NCI-H187 treated with DMSO at 0.1 percent for 48 hours (cell line): ENCODE measurements around the gene CHORDC1.
"Not testable (repeated sequence)": the region's sequence is repeated elsewhere in the genome, so short reads cannot be mapped to it uniquely, and the experiment has no call there.

ENCODE experiments used
- DNase-seq: peaks from one replicate; lab custom pipeline; 2025; lab: John Stamatoyannopoulos, UW

The CHORDC1 gene

GRCh38 chr11:90222459-90223247, at the start of gene CHORDC1:
Gene CHORDC1 (minus strand): TSS chr11:90223049. CDS start chr11:90222954, 95 bp downstream.
- DNase-seq, result peak; percentile 20

- no peak for DNase-seq
Observed at GRCh38 chr11:90257158-90257525, 34.3 kb upstream of the CHORDC1 start.

- DNase-seq, result no peak
Observed at GRCh38 chr11:90256404-90257157, 33.7 kb upstream of the CHORDC1 start.

- no peak for DNase-seq
Observed at GRCh38 chr11:90254065-90254464, 31.2 kb upstream of the CHORDC1 start.

GRCh38 chr11:90252053-90252452, 29.2 kb upstream of the CHORDC1 start:
- no peak for DNase-seq

- no peak for DNase-seq
Observed at GRCh38 chr11:90251599-90251998, 28.8 kb upstream of the CHORDC1 start.

GRCh38 chr11:90250970-90251369, 28.1 kb upstream of the CHORDC1 start:
- DNase-seq, result no peak

- DNase-seq, result no peak
Observed at GRCh38 chr11:90246468-90246867, 23.6 kb upstream of the CHORDC1 start.

DNA sequence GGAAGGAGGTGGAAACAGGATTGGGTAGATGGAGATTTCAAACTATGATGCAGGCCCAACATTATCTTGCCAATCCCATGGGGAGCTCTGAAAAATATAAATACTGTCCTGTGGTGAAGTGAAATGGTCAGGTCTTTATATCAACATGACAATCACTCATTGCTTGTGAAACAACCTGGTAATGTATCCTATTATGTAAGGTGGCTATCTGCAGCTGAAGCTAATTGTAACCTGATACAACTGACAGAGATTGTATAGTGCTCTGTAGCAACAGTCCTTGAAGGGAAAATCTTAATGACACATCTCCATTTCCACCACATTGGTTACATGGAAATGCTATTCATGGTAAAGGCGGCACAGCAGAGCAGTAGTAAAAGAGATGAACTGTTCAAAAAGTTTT, 20.7 kb upstream of the CHORDC1 start:
- DNase-seq, result peak; percentile 41

DNA sequence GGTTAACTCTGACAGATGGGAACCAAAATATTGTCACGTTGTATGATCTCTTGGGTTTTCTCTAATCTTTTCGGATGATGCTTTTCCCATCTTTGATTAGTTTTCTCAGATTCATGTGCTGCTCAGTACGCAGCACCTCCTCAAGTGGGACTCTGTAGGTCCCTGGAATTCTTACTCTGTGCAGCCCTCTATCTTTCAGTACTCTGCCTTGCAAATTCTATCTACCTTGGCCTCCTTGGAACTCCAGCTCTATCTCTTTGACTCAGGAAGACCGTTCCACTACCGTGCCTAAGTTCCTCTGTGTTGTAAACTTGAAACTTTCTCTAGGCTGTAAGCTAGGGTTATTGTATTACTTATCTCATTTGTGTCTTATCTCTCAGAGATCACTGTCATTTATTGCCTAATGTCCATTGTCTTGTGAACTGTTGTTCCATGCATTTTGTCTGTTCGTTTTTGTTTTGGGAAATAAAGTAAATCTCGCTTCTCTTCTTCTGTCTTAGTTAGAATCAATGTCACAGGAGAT, 20.1 kb upstream of the CHORDC1 start:
- no peak for DNase-seq

GRCh38 chr11:90241414-90241813, 18.6 kb upstream of the CHORDC1 start:
- no peak for DNase-seq

- not testable (repeated sequence) for DNase-seq
Observed at GRCh38 chr11:90239967-90240636, 17.3 kb upstream of the CHORDC1 start.

- no peak for DNase-seq
Observed at GRCh38 chr11:90237004-90237403, 14.2 kb upstream of the CHORDC1 start.

GRCh38 chr11:90235526-90235925, 12.7 kb upstream of the CHORDC1 start:
- no peak for DNase-seq

DNA sequence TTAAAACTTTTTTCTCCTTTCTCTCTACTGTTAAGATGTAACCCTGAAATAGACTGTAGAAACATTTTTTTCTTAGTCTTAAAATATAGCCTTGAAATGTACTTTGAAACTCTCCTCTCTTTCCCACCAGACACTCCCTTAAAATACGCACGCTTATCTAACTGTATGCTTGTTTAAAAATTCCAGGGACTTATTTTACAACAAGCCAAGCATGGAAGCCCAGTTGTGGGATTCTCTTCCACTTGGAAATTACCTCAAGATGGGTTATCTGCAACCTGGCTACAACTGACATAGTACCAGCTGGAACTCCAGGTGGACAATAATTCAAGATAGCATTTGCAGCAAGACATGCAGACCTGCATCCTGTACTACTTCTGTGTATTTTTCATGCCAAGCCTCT, 12.1 kb upstream of the CHORDC1 start:
- no peak for DNase-seq

GRCh38 chr11:90229791-90230190, 6.9 kb upstream of the CHORDC1 start:
- no peak for DNase-seq

DNA sequence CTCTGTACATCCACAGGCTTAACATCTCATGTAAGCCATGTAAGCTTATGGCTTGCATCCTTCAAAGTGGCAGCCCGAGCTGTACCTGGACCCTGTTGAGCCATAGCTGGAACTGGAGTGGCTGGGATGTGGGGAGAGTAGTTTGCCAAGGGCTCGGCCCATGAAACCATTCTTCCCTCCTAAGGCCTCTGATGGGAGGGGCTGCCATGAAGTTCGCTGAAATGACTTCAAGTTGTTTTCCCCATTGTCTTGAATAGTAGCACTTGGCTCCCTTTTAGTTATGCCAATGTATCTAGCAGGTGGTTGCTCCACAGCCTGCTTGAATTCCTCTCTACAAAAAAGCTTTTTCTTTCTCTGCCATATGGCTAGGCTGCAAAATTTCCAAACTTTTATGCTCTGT, 5.2 kb upstream of the CHORDC1 start:
- no peak for DNase-seq

- DNase-seq, result no peak
Observed at GRCh38 chr11:90223248-90223585, 368 bp upstream of the CHORDC1 start.

DNA sequence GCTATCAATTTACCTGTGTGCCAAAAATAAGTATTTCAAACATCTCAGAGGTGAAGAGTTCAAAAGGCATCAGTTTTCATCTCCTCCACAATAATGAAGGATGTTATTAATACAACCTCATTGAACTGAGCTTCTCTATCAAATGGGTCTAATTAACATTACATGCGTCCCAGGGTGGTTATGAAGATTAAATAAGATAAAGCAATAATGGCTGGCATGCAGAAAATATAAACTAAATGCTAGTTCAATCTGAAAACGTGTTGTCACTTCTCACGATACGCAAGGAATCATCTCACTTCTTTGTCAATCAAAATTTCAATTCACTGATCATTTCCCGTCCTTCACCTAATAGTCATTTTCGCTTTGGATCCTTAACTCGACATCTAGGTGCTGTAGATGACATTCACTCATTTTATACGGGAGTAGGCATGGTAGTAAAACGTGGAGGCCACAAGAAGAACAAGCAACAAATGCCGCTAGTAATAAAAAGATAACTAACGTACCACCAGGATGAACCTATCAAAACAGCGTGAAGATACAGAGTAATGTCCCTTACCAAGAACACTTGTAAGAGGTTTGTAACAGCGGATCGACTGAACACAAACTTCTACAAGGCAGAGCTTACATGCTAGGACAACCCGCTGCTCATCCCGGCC, 918 bp downstream of the CHORDC1 start:
- DNase-seq, result no peak

DNA sequence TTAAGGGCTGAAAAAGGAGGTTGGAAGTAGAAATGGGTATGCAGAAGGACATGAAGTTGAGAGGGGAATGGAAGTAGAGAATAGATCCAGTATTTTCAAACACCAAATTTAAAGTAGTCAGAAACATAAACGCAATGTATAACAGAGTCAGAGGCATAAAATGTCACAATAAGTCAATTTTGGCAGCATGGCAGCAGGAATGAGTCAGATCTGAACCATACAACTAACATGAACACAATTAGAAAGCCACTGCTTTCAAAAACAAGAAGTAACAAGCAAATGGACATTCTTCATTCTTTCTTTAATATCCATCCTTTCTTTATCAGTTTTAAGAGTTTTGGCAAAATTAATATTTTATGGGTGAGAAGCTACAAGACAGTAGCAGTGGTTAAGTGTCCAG, 2.5 kb downstream of the CHORDC1 start:
- no peak for DNase-seq

DNA sequence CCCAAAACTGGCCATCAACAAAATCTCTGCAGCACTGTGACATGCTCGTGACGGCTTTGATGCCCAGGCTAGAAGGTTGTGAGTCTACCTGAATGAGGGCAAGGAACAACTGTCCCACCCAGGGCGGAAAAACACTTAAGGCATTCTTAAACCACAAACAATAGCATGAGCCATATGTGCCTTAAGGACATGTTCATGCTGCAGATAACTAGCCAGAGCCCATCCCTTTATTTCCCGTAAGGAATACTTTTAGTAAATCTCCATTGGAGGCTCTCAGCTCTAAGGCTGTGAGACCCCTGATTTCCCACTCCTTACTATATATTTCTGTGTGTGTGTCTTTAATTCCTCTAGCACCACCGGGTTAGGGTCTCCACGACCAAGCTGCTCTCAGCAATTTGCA, 3.4 kb downstream of the CHORDC1 start:
- no peak for DNase-seq

DNA sequence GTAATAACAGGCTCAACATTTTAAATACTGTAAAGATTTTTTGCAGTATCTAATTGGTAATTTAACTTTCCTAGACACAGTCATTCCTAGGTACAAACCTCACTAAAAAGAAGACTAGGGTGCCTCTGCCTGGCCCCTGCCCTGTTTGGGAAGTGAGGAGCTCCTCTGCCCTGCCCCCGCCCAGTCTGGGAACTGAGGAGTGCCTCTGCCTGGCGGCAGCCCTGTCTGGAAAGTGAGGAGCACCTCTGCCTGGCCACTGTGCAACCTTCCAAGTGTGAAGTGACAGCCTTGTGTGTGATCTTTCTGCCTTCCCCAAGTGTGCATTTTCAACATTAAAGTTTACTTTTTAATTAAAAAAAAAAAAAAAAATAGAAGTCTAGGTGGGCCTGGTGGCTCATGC, 4.2 kb downstream of the CHORDC1 start:
- no peak for DNase-seq
